BLaER1 (cell line): ENCODE measurements around the gene GABRG3.
A peak's percentile ranks its signal among the peaks of the same experiment; 100 is the strongest.
"Not testable (repeated sequence)": the region's sequence is repeated elsewhere in the genome, so short reads cannot be mapped to it uniquely, and the experiment has no call there.

Source experiments
- H3K27ac ChIP-seq: shearing (Covaris generic); formaldehyde crosslinking; 2 replicates; pipeline ENCODE4 v1.8.1; 2022
- H3K27me3 ChIP-seq: shearing (Covaris generic); formaldehyde crosslinking; 2 replicates; pipeline ENCODE4 v1.8.1; 2022
- H3K36me3 ChIP-seq: shearing (Covaris generic); formaldehyde crosslinking; 2 replicates; pipeline ENCODE4 v1.8.1; 2022
- H3K4me1 ChIP-seq: shearing (Covaris generic); formaldehyde crosslinking; 2 replicates; pipeline ENCODE4 v1.8.1; 2022
- H3K4me2 ChIP-seq: shearing (Covaris generic); formaldehyde crosslinking; 2 replicates; pipeline ENCODE4 v1.8.1; 2022
- H3K4me3 ChIP-seq: shearing (Covaris generic); formaldehyde crosslinking; 2 replicates; pipeline ENCODE4 v1.8.1; 2022
- H3K9ac ChIP-seq: shearing (Covaris generic); formaldehyde crosslinking; 2 replicates; pipeline ENCODE4 v1.8.1; 2022
- H3K9me3 ChIP-seq: shearing (Covaris generic); formaldehyde crosslinking; 2 replicates; pipeline ENCODE4 v1.8.1; 2022
- H4K20me1 ChIP-seq: shearing (Covaris generic); formaldehyde crosslinking; 2 replicates; pipeline ENCODE4 v1.8.1; 2022
- Cebpa-rat ChIP-seq: shearing (Covaris generic); IDR thresholded peaks from 2 replicates; pipeline ENCODE4 v1.8.1; 2022

The GABRG3 gene

DNA sequence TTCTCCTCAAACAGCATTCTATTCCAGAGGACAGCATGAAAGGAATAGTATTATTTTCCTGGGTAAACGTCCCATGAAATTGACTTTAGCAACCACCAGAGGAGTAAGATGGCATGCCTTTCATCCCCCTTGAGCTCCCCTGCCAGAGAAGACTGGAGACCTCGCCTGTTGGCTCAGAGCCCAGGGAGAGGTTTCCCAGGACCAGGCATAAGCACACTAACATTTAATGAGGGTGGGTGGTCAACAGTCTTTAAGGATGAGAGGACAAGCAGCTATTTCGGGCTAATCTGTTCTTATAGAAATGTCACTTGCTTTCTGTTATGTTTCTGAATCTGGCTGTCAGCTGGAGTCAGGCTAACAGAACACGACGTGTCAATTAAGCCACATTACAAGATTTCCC is 390.5 kb downstream of the GABRG3 start:
- no peaks in the 10 kb centered on the region for H3K27me3 ChIP-seq
- no peak overlapping the region for H3K9ac ChIP-seq
- no peaks in the 10 kb centered on the region for H3K36me3 ChIP-seq
- no peaks in the 10 kb centered on the region for H3K9me3 ChIP-seq
- H3K4me1 ChIP-seq = no peaks in the 10 kb centered on the region
- H3K4me2 ChIP-seq = no peak overlapping the region
- H3K27ac ChIP-seq = no peak overlapping the region
- H3K4me3 ChIP-seq = no peak overlapping the region
- TF ChIP-seq Cebpa-rat = no peak
- no peaks in the 10 kb centered on the region for H4K20me1 ChIP-seq

DNA sequence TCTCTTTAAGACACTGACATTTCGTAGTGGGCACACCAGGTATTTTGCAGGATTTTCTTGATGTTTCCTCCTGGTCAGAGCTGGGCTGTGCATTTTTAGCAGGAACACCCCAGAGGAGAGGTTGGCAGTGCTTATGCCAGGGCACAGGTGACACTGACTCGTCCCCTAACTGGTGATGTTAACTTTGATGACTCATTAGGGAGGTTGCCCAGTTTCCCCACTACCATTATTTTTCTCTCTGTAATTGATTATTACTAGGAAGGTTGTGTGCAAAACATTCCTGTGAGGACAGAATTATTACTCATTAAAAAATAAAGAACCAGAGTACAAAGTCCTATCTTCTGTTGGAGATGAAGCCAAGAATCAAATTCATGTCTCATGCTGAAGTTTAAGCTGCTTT is 394.5 kb downstream of the GABRG3 start:
- H3K27me3 ChIP-seq = no peaks in the 10 kb centered on the region
- no peak overlapping the region for H3K4me3 ChIP-seq
- no peaks in the 10 kb centered on the region for H3K4me1 ChIP-seq
- H4K20me1 ChIP-seq = no peaks in the 10 kb centered on the region
- no peaks in the 10 kb centered on the region for H3K36me3 ChIP-seq
- TF ChIP-seq Cebpa-rat = no peak
- no peak overlapping the region for H3K27ac ChIP-seq
- H3K4me2 ChIP-seq = no peak overlapping the region
- no peak overlapping the region for H3K9ac ChIP-seq
- H3K9me3 ChIP-seq = no peaks in the 10 kb centered on the region

DNA sequence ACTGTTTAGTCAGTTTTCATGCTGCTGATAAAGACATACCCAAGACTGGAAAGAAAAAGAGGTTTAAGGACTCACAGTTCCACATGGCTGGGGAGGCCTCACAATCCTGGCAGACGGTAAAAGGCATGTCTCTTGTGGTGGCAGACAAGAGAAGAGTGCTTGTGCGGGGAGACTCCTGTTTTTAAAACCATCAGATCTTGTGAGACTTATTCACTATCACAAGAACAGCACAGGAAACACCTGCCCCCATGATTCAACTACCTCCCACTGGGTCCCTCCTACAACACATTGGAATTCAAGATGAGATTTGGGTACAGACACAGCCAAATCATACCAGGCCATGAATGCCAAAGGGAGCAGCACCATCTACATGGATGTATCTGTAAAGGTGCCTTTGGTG is 406.4 kb downstream of the GABRG3 start:
- H3K4me1 ChIP-seq = peaks cover 19% of the 10 kb centered on the region
- peak overlapping the region; percentile 53 for H3K4me2 ChIP-seq
- H3K4me3 ChIP-seq = not testable (repeated sequence)

DNA sequence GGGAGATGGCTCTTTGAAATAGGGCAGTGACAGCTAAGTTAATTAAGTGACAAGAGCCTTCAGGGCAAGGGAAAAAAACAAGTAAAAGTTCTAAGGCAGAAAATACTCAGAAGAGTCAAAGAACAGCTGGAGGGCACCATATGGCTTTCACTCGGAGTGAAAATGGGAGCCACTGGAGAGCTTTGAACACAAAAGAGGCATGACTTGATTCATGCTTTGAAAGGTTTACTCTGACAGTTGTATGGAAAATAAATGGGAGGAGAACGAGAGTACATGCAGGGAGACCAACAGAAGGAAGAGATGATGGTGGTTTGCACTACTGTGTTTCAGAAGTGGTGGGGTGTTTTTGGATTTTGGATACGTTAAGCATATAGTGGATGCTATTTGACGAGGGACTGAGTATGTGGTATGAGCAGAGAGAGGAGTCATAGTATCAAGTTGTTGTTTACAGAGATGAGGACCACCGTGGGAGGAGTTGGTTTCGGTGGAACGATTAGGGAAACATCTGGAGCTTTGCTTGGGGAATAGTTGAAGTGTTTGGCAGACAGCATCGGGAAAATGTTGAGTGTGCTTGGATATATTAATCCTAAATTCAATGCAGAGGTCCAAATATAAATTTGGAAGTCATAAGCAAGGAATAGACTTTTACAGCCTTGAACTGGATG is 411.5 kb downstream of the GABRG3 start:
- Histone ChIP-seq H3K4me2 (no peak overlapping the region), H4K20me1 (no peaks in the 10 kb centered on the region), H3K4me3 (no peak overlapping the region), H3K9me3 (peaks cover 19% of the 10 kb centered on the region), H3K36me3 (no peaks in the 10 kb centered on the region), H3K9ac (no peak overlapping the region), H3K27me3 (no peaks in the 10 kb centered on the region), H3K4me1 (peaks cover 8% of the 10 kb centered on the region), H3K27ac (no peak overlapping the region)
- TF ChIP-seq Cebpa-rat = no peak

More for the DNA sequence above, 406.4 kb downstream of the GABRG3 start:
- not testable (repeated sequence) for H3K36me3 ChIP-seq, H3K9ac ChIP-seq, H3K9me3 ChIP-seq, H4K20me1 ChIP-seq, H3K27me3 ChIP-seq
- H3K27ac ChIP-seq = peak overlapping the region; percentile 51

DNA sequence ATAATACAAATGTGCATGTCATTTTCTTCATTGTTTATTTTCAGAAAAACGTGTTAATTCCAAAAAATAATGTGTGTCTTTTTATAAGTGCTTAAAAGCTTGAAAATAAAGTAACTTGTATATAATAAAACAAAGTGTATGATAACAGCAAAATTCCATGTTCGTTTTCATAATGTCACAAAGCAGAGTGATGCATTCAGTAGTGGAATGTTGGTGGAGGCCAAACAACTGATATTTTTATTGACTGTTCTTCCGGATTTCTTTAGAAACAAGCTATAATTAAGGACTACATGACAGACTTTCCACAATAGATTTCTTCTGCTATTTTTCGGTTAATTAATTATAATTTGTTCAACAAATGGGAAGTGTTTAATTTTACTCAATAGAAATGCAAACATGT is 412.7 kb downstream of the GABRG3 start:
- H4K20me1 ChIP-seq = no peaks in the 10 kb centered on the region
- no peak for TF ChIP-seq Cebpa-rat
- H3K4me1 ChIP-seq = no peaks in the 10 kb centered on the region; the same call in 1 of the 2 replicates

DNA sequence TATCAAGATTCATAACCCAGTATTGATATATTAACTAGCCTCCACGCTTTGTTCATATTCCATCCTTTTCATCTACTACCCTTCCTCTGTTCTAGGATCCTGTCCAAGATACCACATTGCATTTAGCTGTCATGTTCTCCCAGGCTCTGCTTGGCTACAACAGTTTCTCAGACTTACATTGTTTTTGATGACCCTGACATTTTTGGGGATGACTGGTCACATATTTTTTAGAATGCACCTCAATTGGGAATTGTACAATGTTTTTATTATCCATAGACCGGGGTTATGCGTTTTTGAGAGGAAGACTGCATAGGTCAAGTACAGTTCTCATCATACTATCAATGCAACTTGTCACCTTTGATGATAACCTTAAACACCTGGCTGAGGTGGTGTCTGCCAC is 421.2 kb downstream of the GABRG3 start:
- no peaks in the 10 kb centered on the region for H3K4me1 ChIP-seq
- no peak overlapping the region for H3K4me2 ChIP-seq
- no peak overlapping the region for H3K27ac ChIP-seq
- no peaks in the 10 kb centered on the region for H3K36me3 ChIP-seq
- H3K27me3 ChIP-seq = no peaks in the 10 kb centered on the region
- no peaks in the 10 kb centered on the region for H4K20me1 ChIP-seq
- no peak overlapping the region for H3K4me3 ChIP-seq
- peaks cover 8% of the 10 kb centered on the region; the same call in 1 of the 2 replicates for H3K9me3 ChIP-seq
- TF ChIP-seq Cebpa-rat = no peak
- H3K9ac ChIP-seq = no peak overlapping the region

More for the DNA sequence above, 412.7 kb downstream of the GABRG3 start:
- Histone ChIP-seq H3K9ac (no peak overlapping the region), H3K4me2 (no peak overlapping the region), H3K9me3 (peaks cover 27% of the 10 kb centered on the region), H3K27ac (no peak overlapping the region), H3K4me3 (no peak overlapping the region), H3K27me3 (no peaks in the 10 kb centered on the region), H3K36me3 (no peaks in the 10 kb centered on the region)

DNA sequence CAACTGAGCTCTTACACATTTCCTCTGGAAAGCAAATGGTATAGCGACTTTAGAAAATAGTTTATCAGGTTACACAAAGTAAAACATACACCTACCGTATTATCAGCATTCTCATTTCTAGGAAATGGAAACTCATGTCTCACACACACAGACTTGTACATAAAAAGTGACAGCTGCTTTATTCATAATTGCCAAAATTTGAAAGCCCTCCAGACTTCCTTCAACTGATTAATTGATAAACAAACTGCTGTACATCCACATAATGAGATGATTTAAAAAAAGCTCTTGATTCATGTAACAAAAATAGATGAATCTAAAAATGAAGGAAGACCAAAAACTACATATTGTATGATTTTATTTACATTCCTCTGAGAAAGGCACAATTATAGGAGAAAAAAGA is 425.5 kb downstream of the GABRG3 start:
- Histone ChIP-seq H3K9me3 (no peaks in the 10 kb centered on the region), H3K4me1 (no peaks in the 10 kb centered on the region), H3K4me2 (no peak overlapping the region), H3K27ac (no peak overlapping the region), H4K20me1 (no peaks in the 10 kb centered on the region), H3K9ac (no peak overlapping the region), H3K27me3 (no peaks in the 10 kb centered on the region), H3K36me3 (no peaks in the 10 kb centered on the region), H3K4me3 (no peak overlapping the region)
- no peak for TF ChIP-seq Cebpa-rat

DNA sequence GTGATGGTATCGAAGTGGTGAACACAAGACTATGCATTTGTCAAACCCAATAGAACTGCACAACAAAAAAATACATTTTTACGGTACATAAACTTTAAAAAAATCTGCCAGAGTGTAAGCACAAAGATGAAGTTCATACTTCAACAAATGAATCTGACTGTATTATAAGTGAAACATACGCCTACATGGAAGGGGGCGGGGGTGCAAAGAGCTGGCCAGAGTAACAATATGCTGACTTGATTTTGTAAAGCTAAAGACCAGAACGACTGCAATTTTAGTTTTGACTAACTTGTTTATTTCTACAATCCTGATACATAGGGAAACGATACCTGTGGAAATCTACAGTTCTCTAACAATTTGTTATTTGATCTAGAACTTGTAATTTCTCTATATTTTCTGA is 426.0 kb downstream of the GABRG3 start:
- no peaks in the 10 kb centered on the region for H3K36me3 ChIP-seq
- TF ChIP-seq Cebpa-rat = no peak

DNA sequence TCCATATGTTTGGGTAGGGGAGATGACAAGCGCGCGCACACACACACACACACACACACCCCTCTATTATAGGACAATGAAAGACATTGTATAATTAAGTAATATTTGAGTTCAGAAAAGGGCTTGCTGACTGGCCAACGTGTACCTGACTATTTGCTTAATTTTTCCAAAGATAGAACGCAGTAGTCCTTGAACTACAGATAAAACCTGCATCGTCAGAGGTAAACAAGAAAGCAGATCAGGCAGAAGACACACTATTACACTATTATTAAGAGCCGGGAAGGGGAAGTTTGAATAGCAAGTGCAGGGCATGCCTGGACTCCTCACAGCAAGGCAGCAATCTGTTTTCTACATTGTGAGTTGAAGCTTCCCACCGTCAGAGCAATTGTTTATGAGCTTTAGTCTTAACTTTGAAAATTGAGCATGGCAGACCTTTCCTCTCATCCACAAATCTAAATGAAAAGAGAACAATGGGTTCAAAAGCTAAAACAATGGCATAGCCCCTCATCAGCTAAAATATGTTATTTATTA is 427.7 kb downstream of the GABRG3 start:
- H3K4me3 ChIP-seq = no peak overlapping the region
- H3K4me2 ChIP-seq = no peak overlapping the region
- no peak for TF ChIP-seq Cebpa-rat

More for the DNA sequence above, 426.0 kb downstream of the GABRG3 start:
- Histone ChIP-seq H3K4me3 (no peak overlapping the region), H4K20me1 (no peaks in the 10 kb centered on the region), H3K9ac (no peak overlapping the region), H3K27ac (no peak overlapping the region), H3K4me1 (no peaks in the 10 kb centered on the region), H3K9me3 (no peaks in the 10 kb centered on the region), H3K4me2 (no peak overlapping the region), H3K27me3 (no peaks in the 10 kb centered on the region)

DNA sequence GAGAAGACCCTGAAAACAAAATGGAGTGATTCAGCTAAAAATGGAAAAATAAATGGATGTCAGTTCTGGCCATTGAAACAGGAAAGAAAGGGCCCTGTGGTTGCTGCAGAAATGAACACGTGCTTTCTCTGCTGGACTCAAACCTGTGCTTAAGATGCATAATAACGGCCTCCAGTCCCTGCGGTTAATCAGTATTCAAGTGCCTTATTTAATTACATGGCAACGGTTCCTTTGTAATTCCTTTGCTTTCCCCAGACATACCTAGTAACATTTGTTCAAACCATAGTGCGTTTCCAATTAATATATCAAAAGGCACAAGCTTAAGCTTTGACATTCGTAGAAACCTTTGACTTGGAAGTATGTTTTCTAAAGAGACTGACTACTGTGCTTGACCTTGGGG is 428.3 kb downstream of the GABRG3 start:
- H3K36me3 ChIP-seq = no peaks in the 10 kb centered on the region
- H3K9ac ChIP-seq = no peak overlapping the region
- TF ChIP-seq Cebpa-rat = no peak
- H3K27ac ChIP-seq = no peak overlapping the region
- no peak overlapping the region for H3K4me3 ChIP-seq
- no peaks in the 10 kb centered on the region for H4K20me1 ChIP-seq
- no peak overlapping the region for H3K4me2 ChIP-seq
- H3K4me1 ChIP-seq = no peaks in the 10 kb centered on the region
- 0 out of 2 replicates have a peak, but pooled peaks cover under 1% of the 10 kb centered on the region for H3K9me3 ChIP-seq
- H3K27me3 ChIP-seq = no peaks in the 10 kb centered on the region

More for the DNA sequence above, 427.7 kb downstream of the GABRG3 start:
- Histone ChIP-seq H3K27ac (no peak overlapping the region), H3K4me1 (no peaks in the 10 kb centered on the region), H3K9ac (no peak overlapping the region), H4K20me1 (no peaks in the 10 kb centered on the region), H3K36me3 (no peaks in the 10 kb centered on the region), H3K9me3 (no peaks in the 10 kb centered on the region), H3K27me3 (no peaks in the 10 kb centered on the region)
